Measurements from ENCODE around the gene SLC9A1. TPM values are rescaled to one million over a fixed set of nuclear protein-coding genes. Genes with fewer than 3 reads are reported as not detected.

Gene SLC9A1
- total and polyA plus RNA-seq, 2 of the 8 experiments (the other 6 are each of a cell fraction or from before 2014, with no cell fraction given): 11.3 to 25.1 TPM

DNA sequence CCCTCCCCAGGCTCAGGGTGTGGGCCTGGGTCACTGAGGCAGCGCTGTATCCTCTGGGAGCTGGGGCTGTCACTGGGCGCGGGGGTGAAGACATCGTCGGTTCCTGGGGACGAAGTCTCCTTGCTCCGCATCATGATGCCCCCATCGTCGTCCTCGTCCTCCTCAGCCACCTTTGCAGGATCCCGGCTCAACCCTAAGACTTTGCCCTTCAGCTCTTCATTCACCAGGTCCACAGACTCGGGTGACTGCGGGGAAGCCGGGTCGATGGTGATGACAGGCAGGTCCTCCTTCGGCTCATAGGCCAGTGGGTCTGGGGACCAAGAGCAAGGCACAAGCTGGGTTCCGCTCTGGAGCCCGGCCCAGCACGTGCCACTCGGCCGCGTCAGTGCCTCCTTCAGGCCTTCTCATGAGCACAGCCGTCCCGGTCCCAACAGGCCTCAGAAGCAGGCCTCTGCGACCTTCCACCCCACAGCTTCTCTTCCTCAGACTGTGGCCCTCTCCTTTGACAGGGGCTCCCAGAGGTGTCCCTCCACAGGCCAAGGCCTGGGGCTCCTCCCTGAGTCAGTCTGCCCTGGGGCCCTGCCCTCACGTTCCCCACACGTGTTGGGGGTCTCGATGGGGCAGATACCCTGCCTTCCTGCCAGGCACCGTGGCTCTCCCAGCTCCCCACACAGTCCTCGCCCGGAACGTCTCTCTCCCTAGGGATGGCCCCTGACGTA, 54.4 kb downstream of the SLC9A1 start:
- H3K23ac ChIP-seq (ENCODE audit: insufficient read length): no peak overlapping the region
- no peaks in the 10 kb centered on the region for H3K9me3 ChIP-seq (ENCODE audit: insufficient read depth in 2 of 2, low read depth in 1 of 2, low read length in 1 of 2)
- no peak overlapping the region for H3K4me3 ChIP-seq (ENCODE audit: extremely low read depth in 1 of 4, insufficient read depth in 2 of 4, low read depth in 3 of 4, low read length in 4 of 4)
- H2BK20ac ChIP-seq (ENCODE audit: low read length): no peak overlapping the region
- H3K56ac ChIP-seq (replicated peaks; ENCODE audit: insufficient read length, low read depth, low read length): no peak overlapping the region
- no peak overlapping the region for H3K4ac ChIP-seq (replicated peaks; ENCODE audit: insufficient read length, low read depth, low read length)
- FAIRE-seq (no peak), DNase-seq (ENCODE audit: low read depth in 1 of 2, low spot score in 2 of 2) (no peak)
- H3K9ac ChIP-seq (replicated peaks in 1 of 4; ENCODE audit: extremely low read depth in 1 of 4, low read depth in 3 of 4, low read length in 3 of 4): no peak overlapping the region
- no peak overlapping the region for H3K14ac ChIP-seq (ENCODE audit: insufficient read length)
- no peak overlapping the region for H2BK120ac ChIP-seq (replicated peaks; ENCODE audit: low read depth, low read length)
- CTCF ChIA-PET (ENCODE audit: partially characterized antibody): interaction anchor here (0.7 to 19.3 kb wide), 21 partner anchors 12 to 227 kb away, joined by 3 to 790 read pairs (median 5); no protein-coding TSS in a partner anchor
- POLR2A ChIA-PET (ENCODE audit: partially characterized antibody): interaction anchor here (0.8 to 5.0 kb wide), 18 partner anchors 9 to 254 kb away, joined by 3 to 33 read pairs (median 4); partner anchors contain the start of genes SLC9A1, TENT5B and TRNP1
- no peaks in the 10 kb centered on the region for H3K27me3 ChIP-seq (replicated peaks in 1 of 4; ENCODE audit: control insufficient read depth in 3 of 4, extremely low read depth in 1 of 4, insufficient read depth in 3 of 4, low read length in 3 of 4)
- H4K20me1 ChIP-seq (replicated peaks in 1 of 2; ENCODE audit: control insufficient read depth in 1 of 2, insufficient read depth in 2 of 2, low read length in 2 of 2): no peaks in the 10 kb centered on the region
- no peak overlapping the region for H2AK5ac ChIP-seq (ENCODE audit: low read depth, low read length)
- H3K79me2 ChIP-seq (ENCODE audit: control insufficient read depth in 1 of 2, insufficient read depth in 2 of 2, low read length in 2 of 2): no peaks in the 10 kb centered on the region
- TF ChIP-seq KDM4A (IDR thresholded peaks at IDR 0.05; ENCODE audit: low read depth, low read length, severe bottlenecking) (no peak), KDM1A (IDR thresholded peaks at IDR 0.05; ENCODE audit: borderline replicate concordance, low read length) (no peak), BCL11A (IDR thresholded peaks at IDR 0.05; ENCODE audit: low read depth in 2 of 2, low read length in 2 of 2) (no peak), SP1 (IDR thresholded peaks at IDR 0.05; ENCODE audit: low read depth, low read length) (no peak)
- TF ChIP-seq, protein P1, sequence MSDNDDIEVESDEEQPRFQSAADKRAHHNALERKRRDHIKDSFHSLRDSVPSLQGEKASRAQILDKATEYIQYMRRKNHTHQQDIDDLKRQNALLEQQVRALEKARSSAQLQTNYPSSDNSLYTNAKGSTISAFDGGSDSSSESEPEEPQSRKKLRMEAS (IDR thresholded peaks at IDR 0.05): peak; percentile 10; the same call in 1 of the 2 replicates
- TF ChIP-seq, protein P2, sequence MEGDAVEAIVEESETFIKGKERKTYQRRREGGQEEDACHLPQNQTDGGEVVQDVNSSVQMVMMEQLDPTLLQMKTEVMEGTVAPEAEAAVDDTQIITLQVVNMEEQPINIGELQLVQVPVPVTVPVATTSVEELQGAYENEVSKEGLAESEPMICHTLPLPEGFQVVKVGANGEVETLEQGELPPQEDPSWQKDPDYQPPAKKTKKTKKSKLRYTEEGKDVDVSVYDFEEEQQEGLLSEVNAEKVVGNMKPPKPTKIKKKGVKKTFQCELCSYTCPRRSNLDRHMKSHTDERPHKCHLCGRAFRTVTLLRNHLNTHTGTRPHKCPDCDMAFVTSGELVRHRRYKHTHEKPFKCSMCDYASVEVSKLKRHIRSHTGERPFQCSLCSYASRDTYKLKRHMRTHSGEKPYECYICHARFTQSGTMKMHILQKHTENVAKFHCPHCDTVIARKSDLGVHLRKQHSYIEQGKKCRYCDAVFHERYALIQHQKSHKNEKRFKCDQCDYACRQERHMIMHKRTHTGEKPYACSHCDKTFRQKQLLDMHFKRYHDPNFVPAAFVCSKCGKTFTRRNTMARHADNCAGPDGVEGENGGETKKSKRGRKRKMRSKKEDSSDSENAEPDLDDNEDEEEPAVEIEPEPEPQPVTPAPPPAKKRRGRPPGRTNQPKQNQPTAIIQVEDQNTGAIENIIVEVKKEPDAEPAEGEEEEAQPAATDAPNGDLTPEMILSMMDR (IDR thresholded peaks at IDR 0.05; ENCODE audit: control extremely low read depth in 1 of 3, insufficient read depth in 1 of 3, low read depth in 1 of 3, low read length in 3 of 3): peak in 1 of 3 experiments; percentile 35; a peak in 1 of 4 replicates
- no peak overlapping the region for H2AFZ ChIP-seq (ENCODE audit: low read length)
- peaks cover 0 to 1% (median 0%) of the 10 kb centered on the region in 4 experiments; a peak in 2 of 8 replicates for H3K36me3 ChIP-seq (ENCODE audit: control insufficient read depth in 2 of 4, insufficient read depth in 4 of 4, low read length in 3 of 4)
- peak overlapping the region; percentile 92; the same call in 1 of the 2 replicates for H2BK15ac ChIP-seq (ENCODE audit: low read length)
- no peaks in the 10 kb centered on the region for H3K23me2 ChIP-seq (ENCODE audit: low read depth, low read length)
- WGBS, 2 experiments (ENCODE audit: extremely low coverage in 1 of 2, insufficient coverage in 1 of 2, insufficient read length in 1 of 2, insufficient replicate concordance in 2 of 2, low coverage in 1 of 2, low lambda C conversion rate in 2 of 2, missing lambda C conversion rate in 1 of 2): 92% methylated on average over 33 of the region's 33 CpGs; no CpG with 5 or more reads in 1 of the 2 experiments
- no peak overlapping the region; the same call in 1 of the 2 replicates for H3K18ac ChIP-seq (ENCODE audit: extremely low read depth, low read length)
- peak overlapping the region; percentile 38; the same call in 1 of the 2 replicates for H3K27ac ChIP-seq (ENCODE audit: low read depth, low read length)
- no peak overlapping the region for H3K4me2 ChIP-seq (ENCODE audit: insufficient read depth in 1 of 2, low read depth in 2 of 2, low read length in 2 of 2)
- no peaks in the 10 kb centered on the region for H3K79me1 ChIP-seq (ENCODE audit: low read depth, low read length)
- H2BK5ac ChIP-seq (ENCODE audit: low read depth, low read length): peak overlapping the region; percentile 60
- H3K4me1 ChIP-seq (replicated peaks in 1 of 4; ENCODE audit: control insufficient read depth in 3 of 4, insufficient read depth in 4 of 4, low read length in 3 of 4): peaks cover 0 to 21% (median 13%) of the 10 kb centered on the region in 4 experiments; a peak in 6 of 7 replicates
- peak overlapping the region; percentile 53; the same call in 1 of the 2 replicates for H2BK12ac ChIP-seq (ENCODE audit: low read depth, low read length)
- H4K8ac ChIP-seq (ENCODE audit: extremely low read depth, insufficient read depth, low read length): no peak overlapping the region; the same call in 1 of the 2 replicates
- H4K91ac ChIP-seq (replicated peaks; ENCODE audit: insufficient read length, low read length): peak overlapping the region; percentile 70
- H4K5ac ChIP-seq (ENCODE audit: insufficient read length, low read depth, low read length): no peak overlapping the region

All from H1 (cell line).